ENCODE measurements around the gene RGS6.
A peak's percentile ranks its signal among the peaks of the same experiment; 100 is the strongest.

The RGS6 gene

GRCh38 chr14:72560889-72561493 lies 628.8 kb downstream of the RGS6 start:
- DNase-seq = no peak

- DNase-seq = no peak
Measured at GRCh38 chr14:72562300-72562699, 630.1 kb downstream of the RGS6 start.

GRCh38 chr14:72563676-72564075 lies 631.4 kb downstream of the RGS6 start:
- DNase-seq = no peak

GRCh38 chr14:72565149-72565559 lies 632.9 kb downstream of the RGS6 start:
- DNase-seq = no peak

GRCh38 chr14:72565917-72566316 lies 633.7 kb downstream of the RGS6 start:
- no peak for DNase-seq

GRCh38 chr14:72567226-72567625 lies 635.0 kb downstream of the RGS6 start:
- DNase-seq = no peak

- no peak for DNase-seq
Measured at GRCh38 chr14:72568296-72568992, 636.2 kb downstream of the RGS6 start.

- no peak for DNase-seq
Measured at GRCh38 chr14:72573725-72574417, 641.6 kb downstream of the RGS6 start.

- no peak for DNase-seq
Measured at GRCh38 chr14:72574715-72575114, 642.5 kb downstream of the RGS6 start.

GRCh38 chr14:72576258-72576657 lies 644.0 kb downstream of the RGS6 start:
- DNase-seq = no peak

- no peak for DNase-seq
Measured at GRCh38 chr14:72577521-72577920, 645.3 kb downstream of the RGS6 start.

GRCh38 chr14:72578514-72578913 lies 646.3 kb downstream of the RGS6 start:
- DNase-seq = no peak

GRCh38 chr14:72582582-72582981 lies 650.4 kb downstream of the RGS6 start:
- DNase-seq = no peak

GRCh38 chr14:72583316-72584272 lies 651.4 kb downstream of the RGS6 start:
- no peak for DNase-seq

GRCh38 chr14:72588521-72588920 lies 656.3 kb downstream of the RGS6 start:
- DNase-seq = no peak

- DNase-seq = no peak
Measured at GRCh38 chr14:72589652-72590051, 657.4 kb downstream of the RGS6 start.

- peak; percentile 10 to 35 for DNase-seq
Measured at GRCh38 chr14:72590577-72590976, 658.3 kb downstream of the RGS6 start.

GRCh38 chr14:72591391-72591790 lies 659.2 kb downstream of the RGS6 start:
- DNase-seq = no peak

GRCh38 chr14:72594099-72594901 lies 662.1 kb downstream of the RGS6 start:
- peak; percentile 31 to 57 for DNase-seq

- DNase-seq = no peak
Measured at GRCh38 chr14:72595152-72595862, 663.1 kb downstream of the RGS6 start.

Data from CD4-positive, alpha-beta T cell treated with Interleukin-1 beta for 1 hour (primary cell).